T47D (cell line): ENCODE data around the gene MRPL3.

Experiments used
- DNase-seq, 2 experiments: peaks; one replicate each; pipeline versions ENCODE4 v3.0.0 to v3.0.0-alpha.2; 2011 to 2012; ENCODE audit warnings: low read depth in 1 of 2, low spot score in 1 of 2
- JUND ChIP-seq: IDR thresholded peaks from 2 replicates; pipeline ENCODE4 v1.6.1; 2012; ENCODE audit warnings: low read depth
- in situ Hi-C: cut with HindIII; loops from 2 replicates; pipeline ENCODE4 v1.10.0; 2016; ENCODE audit warnings: low sequenced_read_pairs, low pct_unique_long_range_greater_than_20kb

Gene MRPL3

DNA sequence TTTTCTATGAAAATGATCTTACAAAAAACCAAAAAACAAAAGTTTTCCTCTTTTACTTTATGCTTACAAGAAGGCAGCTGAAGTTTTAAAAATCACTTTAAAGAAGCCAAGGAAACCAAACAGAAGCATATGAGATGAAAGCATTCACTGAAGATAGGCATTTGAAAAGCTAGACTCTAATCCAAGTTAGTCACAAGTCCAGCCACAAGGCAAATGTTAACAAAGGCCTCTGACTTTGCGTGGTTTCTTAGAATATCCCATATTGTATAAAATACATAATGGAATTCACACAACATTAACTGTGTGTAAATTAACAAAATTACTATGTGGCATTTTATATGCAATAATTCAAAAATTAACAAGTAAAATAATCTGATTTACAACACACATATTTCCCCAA, 17.7 kb downstream of the MRPL3 start:
- TF ChIP-seq JUND, result no peak
- in situ Hi-C loops, result no loop called here
- DNase-seq, result no peak

GRCh38 chr3:131484496-131485111, 18.2 kb downstream of the MRPL3 start:
- no peak for TF ChIP-seq JUND
- DNase-seq, result no peak
- in situ Hi-C loops, result no loop called here

DNA sequence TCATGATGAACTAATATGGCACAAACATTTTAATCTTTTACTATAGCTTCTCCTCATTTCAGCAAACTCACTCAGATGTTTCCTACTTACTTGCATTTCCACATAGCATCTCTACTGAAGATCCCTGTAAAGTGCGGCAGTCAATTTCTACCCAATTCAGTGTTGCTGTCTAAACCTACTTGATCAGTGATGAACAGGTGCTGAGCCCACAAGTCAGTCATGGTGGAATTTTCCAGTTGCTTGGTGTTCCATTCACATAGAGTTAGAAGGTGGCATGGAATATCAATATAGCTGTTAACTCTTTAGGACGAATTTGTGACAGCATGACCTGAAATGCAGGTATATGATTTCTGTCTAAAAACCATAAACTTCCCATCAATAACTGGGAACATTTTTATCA, 22.7 kb downstream of the MRPL3 start:
- no peak for TF ChIP-seq JUND
- DNase-seq, result no peak
- in situ Hi-C loops, result no loop called here

GRCh38 chr3:131477813-131478212, 25.0 kb downstream of the MRPL3 start:
- no peak for TF ChIP-seq JUND
- DNase-seq, result no peak
- in situ Hi-C loops, result no loop called here

- in situ Hi-C loops, result no loop called here
- no peak for DNase-seq
- TF ChIP-seq JUND, result no peak
Observed at GRCh38 chr3:131474115-131474514, 28.7 kb downstream of the MRPL3 start.

DNA sequence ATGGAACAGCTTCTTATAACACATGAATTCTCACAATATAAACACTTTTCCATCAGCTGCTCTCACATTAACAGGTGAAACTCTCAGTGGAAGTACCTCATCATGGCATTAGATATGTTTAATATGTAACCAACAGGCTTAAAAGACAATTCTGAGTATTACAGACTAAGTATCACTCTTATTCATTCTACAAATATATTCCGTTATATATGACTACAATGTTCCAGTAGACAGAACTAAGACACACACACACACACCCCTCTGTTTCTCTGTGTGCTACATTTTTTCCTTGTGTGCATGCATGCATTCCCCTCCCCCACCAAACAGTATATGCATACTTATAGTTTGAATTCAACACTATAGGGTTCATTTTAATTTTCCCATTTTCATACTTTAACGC, 32.4 kb downstream of the MRPL3 start:
- no peak for TF ChIP-seq JUND
- in situ Hi-C loops, result no loop called here
- no peak for DNase-seq

DNA sequence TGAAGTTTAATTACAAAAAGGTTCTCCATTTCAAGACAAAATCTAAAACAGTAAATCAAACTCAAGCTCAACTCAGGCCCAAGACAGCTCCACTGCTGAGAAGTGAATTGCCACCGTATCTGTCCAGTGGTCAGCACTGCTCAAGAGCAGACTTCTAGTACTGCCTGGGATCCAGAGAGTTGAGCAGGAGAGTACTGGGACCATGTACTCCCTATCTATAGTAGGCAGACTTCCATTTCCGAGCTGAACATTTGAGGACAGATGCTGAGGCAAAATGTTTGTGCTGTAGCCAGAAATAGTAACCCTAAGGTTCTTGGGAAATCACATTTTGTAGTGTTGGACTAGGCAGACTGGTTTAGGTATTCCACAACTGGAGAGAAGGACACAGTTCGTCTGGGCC, 44.1 kb downstream of the MRPL3 start:
- TF ChIP-seq JUND, result no peak
- DNase-seq, result no peak
- in situ Hi-C loops, result no loop called here

GRCh38 chr3:131457220-131457619, 45.6 kb downstream of the MRPL3 start:
- in situ Hi-C loops, result no loop called here
- TF ChIP-seq JUND, result no peak
- DNase-seq, result no peak

DNA sequence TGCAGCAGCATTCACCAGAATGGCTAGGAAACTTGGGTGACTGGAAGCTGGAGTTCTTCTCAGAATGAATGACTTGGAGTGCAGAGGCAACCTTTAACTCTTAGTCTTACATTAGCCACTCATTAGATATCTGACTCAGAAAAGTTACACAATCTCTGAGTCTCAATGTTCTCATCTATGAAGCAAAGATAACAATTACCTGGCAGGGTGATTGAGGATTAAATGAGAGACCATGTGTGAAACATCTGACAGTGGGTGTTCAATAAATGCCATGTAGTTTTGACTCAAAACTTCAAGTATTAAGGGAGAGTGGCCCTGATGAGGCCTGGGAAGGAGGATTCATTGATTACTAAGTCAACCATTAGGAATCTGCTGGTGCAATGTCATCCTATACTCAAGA, 48.3 kb downstream of the MRPL3 start:
- TF ChIP-seq JUND, result no peak
- no peak for DNase-seq

DNA sequence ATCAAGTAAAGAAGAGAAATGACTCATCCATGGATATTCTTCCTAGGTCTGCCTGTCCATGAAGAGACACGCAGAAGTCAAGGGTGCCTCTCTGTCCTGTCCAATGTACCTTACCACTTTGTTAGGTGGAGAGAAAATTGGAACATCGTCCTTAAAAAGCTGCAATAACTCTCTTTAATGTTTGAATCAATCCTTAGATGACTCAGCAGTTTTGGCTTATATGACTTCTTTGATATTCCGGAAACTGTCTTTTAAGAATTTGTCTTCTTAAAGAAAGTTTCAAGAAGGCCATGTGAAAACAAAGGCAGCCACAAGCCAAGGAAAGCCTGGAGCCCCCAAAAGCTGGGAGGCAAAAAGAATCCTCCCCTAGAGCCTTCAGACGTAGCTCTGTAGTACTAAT, 49.2 kb downstream of the MRPL3 start:
- in situ Hi-C loops, result no loop called here
- no peak for TF ChIP-seq JUND
- no peak for DNase-seq

More for the DNA sequence above, 48.3 kb downstream of the MRPL3 start:
- in situ Hi-C loops, result no loop called here

DNA sequence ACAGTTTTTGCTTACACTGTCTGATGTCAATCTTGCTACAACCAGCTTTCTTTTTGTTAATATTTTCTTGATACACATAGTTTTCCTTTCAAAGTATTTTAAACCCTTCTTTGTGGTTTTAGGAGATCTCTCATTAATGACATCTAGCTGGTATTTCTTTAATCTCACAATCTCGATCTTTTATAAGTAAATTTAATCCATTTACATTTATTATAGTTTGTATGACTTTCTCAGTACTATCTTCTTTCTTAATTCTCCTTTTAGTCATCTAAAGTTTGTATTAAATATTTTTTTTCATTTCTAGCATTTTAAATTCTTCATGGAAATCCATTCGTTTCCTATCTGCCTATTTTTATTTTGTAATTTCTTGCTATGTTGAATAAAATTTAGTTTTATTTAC, 55.4 kb downstream of the MRPL3 start:
- TF ChIP-seq JUND, result no peak
- no peak for DNase-seq
- in situ Hi-C loops, result no loop called here

DNA sequence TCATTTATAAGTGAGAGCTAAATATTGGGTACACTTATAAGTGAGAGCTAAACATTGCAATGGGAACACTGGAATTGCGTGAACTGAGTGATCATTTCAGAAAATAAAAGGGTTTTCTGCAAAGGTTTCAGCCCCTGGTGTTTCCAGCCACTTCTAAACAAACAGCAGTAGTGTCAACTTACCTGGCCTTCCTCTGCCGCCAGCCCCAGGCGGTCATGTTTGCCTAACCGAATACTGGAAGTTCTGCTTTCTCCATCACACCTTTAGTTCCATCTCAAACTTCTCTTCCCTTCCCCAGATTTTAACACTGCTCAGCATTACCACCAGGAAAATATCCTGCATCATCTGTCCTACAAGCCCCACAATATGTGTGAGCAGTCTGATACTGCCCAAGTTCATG, 58.6 kb downstream of the MRPL3 start:
- in situ Hi-C loops, result no loop called here
- DNase-seq, result peak; percentile 31 to 78
- TF ChIP-seq JUND, result no peak

DNA sequence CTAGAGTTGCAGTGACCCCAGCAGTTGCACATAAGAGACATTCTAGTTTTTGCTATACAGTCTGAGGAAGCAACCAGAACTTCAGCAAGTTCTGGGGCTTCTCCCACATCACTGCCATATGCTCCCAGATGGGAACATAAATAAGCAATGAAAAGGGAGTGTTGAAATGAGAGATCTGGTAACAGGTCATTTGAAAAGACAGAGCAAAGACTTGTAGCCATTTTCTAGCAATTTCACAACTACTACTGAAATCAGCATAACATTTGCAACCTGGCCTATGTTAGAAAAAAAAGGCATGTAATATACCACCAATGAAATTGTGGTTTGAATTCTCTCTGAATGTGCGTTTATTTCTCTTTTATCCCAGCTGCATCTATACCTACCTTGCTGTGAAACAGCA, 63.7 kb downstream of the MRPL3 start:
- no peak for DNase-seq
- no peak for TF ChIP-seq JUND
- in situ Hi-C loops, result no loop called here

DNA sequence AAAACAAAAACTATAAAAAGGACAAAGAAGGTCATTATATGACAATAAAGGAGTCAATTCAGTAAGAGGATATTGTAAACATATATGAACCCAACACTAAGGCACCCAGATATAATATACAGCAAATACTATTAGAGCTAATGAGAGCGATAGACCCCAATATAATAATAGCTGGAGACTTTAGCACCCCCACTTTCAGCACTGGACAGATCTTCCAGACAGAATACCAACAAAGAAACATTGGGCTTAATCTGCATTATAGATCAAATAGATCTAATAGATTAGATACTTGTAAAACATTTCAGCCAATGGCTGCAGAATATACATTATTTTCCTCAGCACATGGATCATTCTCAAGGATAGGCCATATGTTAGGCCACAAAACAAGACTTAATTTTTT, 67.8 kb downstream of the MRPL3 start:
- in situ Hi-C loops, result no loop called here
- no peak for TF ChIP-seq JUND
- no peak for DNase-seq
